Gastroesophageal sphincter (tissue), 4 donors: ENCODE results near the gene KXD1. TPM values are rescaled to one million over a fixed set of nuclear protein-coding genes. Genes with fewer than 3 reads are reported as not detected.
"Not testable (repeated sequence)": the region's sequence is repeated elsewhere in the genome, so short reads cannot be mapped to it uniquely, and the experiment has no call there.

Experiments used
- ATAC-seq: fragments of 150-250 bp; one replicate; pipeline ENCODE4 v1.9.1; 2016; ENCODE audit warnings: mild to moderate bottlenecking, moderate library complexity
- H3K27ac ChIP-seq, 4 donors: fragments of 200-600 bp; sonication (generic) in 3 of 4; 1 replicate in 3 of 4; 2 replicates in 1 of 4; pipeline ENCODE4 v1.5.1; 2016 to 2019
- H3K27me3 ChIP-seq: fragments of 200-600 bp; sonication (generic); one replicate; pipeline ENCODE4 v1.5.1; 2019
- H3K36me3 ChIP-seq, 2 donors: fragments of 200-600 bp; sonication (generic); one replicate each; pipeline ENCODE4 v1.5.1; 2019; ENCODE audit warnings: control low read depth in 1 of 2
- H3K4me1 ChIP-seq, 3 donors: fragments of 200-600 bp; sonication (generic); 1 replicate in 2 of 3; 2 replicates in 1 of 3; pipeline ENCODE4 v1.5.1; 2016 to 2019; ENCODE audit warnings: control low read depth in 2 of 3
- H3K4me3 ChIP-seq, 2 donors: fragments of 200-600 bp; sonication (generic); one replicate each; pipeline ENCODE4 v1.5.1; 2019; ENCODE audit warnings: mild to moderate bottlenecking in 1 of 2, moderate library complexity in 1 of 2
- H3K9me3 ChIP-seq, 3 donors: fragments of 200-600 bp; sonication (generic); one replicate each; pipeline ENCODE4 v1.5.1; 2017 to 2019; ENCODE audit warnings: control low read depth in 2 of 3
- EP300 ChIP-seq: sonication (generic); formaldehyde crosslinking; IDR thresholded peaks from one replicate; pipeline ENCODE4 v1.6.1; 2017; ENCODE audit warnings: antibody characterized with exemption, mild to moderate bottlenecking
- POLR2A ChIP-seq, 2 donors: fragments of 450-650 bp; IDR thresholded peaks; one replicate each; pipeline ENCODE4 v1.6.1; 2017; ENCODE audit warnings: antibody characterized with exemption in 2 of 2, mild to moderate bottlenecking in 2 of 2, moderate library complexity in 1 of 2
- POLR2AphosphoS5 ChIP-seq: sonication (generic); formaldehyde crosslinking; IDR thresholded peaks from one replicate; pipeline ENCODE4 v1.6.1; 2017; ENCODE audit warnings: antibody characterized with exemption
- WGBS, 2 donors: methylation state at CpG; one replicate each; pipeline ENCODE4 v1.1.5; 2018; ENCODE audit warnings: low coverage in 1 of 2; 5-methylcytosine and 5-hydroxymethylcytosine counted together
- total RNA-seq, 4 donors: library from RNA; depleted of rRNA; stranded (reverse); fragments of >200 nt; gene quantifications; one replicate each; pipeline ENCODE4 v1.1.0, GENCODE V29; 2016
- TF ChIP-seq, protein P1 (sequence below), 4 experiments: fragments of 200-600 bp in 2 of 4; fragments of 450-650 bp in 2 of 4; sonication (generic) in 1 of 4; IDR thresholded peaks; one replicate each; pipeline ENCODE4 v1.5.1; 2017 to 2019; ENCODE audit warnings: antibody characterized with exemption in 4 of 4, mild to moderate bottlenecking in 2 of 4, moderate library complexity in 2 of 4

The KXD1 gene
- total RNA-seq, 4 donors from 2014 or later = 130 to 137 (median 135) TPM

DNA sequence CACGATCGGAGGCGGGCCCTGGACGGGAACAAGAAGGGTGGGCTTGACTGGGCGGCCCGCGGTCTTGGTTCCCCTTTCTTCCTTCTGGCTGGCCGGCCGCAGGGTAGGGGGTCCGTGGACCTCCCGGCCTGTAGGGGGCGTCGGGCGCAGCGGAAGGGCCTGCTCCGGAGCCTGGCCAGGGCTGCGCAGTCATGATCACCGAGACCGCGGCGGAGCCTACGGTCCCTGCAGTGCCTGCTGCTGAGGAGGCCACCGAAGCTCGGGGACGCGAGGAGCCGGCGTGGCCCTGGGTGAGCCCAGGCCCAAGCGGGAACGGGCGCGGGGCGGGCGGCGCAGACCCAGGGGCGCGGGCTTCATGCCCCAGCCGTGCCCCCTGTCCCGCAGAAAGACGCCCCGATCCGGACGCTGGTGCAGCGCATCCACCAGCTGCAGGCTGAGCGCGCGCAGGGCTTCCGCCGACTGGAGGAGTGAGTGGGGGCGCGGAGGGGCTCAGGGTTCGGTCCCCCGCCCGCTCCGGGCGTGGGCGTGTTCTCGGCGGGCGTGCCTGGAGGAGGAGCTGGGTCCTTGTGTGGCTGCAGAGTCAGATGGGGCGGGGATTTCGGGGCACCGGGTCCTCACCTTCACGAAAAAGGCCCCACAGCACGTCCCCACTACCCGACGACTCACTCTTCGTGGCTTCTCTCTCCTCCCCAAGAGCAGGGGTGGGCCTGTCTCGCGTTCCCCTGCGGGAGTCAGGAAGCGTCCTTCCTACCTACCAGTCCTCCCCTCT is 31.1 kb downstream of the KXD1 start, which contains the start of gene REX1BD:
TSS of gene REX1BD (plus strand) at position 188 of the 769 bp plus-strand sequence. CDS start at position 192, 4 bp downstream.
- ATAC-seq = peak; percentile 90
- peak within 1 kb of the TSS; percentile 41 to 88 (median 84) for H3K27ac ChIP-seq
- peaks cover 0 to 16% of the 10 kb centered on the region in 2 donors for H3K36me3 ChIP-seq
- 0% methylated on average over 4 of the region's 72 CpGs; no CpG with 5 or more reads in 1 of the 2 donors for WGBS, 2 donors
- H3K4me3 ChIP-seq = peak within 1 kb of the TSS; percentile 77 to 91
- H3K9me3 ChIP-seq = no peaks in the 10 kb centered on the region
- no peaks in the 10 kb centered on the region for H3K27me3 ChIP-seq
- H3K4me1 ChIP-seq = peaks cover 0 to 42% (median 13%) of the 10 kb centered on the region in 3 donors
- TF ChIP-seq EP300 (no peak), POLR2A (IDR thresholded peaks at IDR 0.05) (peak; percentile 28 to 55), POLR2AphosphoS5 (peak; percentile 26)
- TF ChIP-seq, protein P1, sequence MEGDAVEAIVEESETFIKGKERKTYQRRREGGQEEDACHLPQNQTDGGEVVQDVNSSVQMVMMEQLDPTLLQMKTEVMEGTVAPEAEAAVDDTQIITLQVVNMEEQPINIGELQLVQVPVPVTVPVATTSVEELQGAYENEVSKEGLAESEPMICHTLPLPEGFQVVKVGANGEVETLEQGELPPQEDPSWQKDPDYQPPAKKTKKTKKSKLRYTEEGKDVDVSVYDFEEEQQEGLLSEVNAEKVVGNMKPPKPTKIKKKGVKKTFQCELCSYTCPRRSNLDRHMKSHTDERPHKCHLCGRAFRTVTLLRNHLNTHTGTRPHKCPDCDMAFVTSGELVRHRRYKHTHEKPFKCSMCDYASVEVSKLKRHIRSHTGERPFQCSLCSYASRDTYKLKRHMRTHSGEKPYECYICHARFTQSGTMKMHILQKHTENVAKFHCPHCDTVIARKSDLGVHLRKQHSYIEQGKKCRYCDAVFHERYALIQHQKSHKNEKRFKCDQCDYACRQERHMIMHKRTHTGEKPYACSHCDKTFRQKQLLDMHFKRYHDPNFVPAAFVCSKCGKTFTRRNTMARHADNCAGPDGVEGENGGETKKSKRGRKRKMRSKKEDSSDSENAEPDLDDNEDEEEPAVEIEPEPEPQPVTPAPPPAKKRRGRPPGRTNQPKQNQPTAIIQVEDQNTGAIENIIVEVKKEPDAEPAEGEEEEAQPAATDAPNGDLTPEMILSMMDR (IDR thresholded peaks at IDR 0.05) = peak; percentile 80 to 93 (median 88)

DNA sequence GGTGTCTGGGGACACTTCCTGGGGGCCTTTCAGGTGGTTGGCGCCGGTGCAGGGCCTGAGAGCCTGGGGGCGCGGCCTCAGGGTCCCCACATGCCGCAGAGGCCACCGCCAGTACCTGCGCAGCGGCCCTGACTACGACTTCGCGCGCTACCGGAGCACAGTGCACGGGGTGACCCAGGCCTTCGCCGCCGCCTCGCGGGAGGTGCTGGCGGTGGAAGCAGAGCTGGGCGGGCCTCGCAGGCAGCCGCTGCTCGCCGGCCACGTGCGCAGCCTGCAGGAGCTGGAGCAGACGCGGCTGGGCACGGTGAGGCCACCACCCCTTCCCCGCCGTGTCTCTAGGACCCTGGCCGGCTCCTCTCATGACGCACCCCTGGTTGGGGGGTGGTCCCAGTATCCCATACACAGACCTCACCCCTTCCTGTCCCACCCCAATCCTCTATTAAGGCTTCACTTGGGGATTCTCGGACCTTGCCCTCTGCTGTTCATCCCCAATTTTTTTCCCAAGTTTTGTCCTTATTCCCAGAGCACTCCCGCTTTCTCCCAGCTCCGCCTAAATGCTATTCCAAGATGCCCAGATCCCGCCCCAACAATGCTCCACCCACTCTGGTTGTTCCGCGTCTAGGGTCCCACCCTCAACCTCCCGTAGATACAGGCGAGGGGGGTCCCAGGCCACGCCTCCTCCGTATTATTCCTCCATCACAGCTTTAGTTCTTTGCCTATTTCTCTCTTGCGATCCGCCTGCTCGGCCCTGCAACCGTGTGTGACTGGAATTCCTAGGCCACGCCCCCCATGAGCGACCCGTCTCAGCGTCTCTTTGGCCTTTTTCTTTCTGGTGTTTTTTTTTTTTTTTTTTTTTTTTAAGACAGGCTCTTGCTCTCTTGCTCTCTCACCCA is 32.0 kb downstream of the KXD1 start:
- peak overlapping the region; percentile 77 to 91 for H3K4me3 ChIP-seq
- H3K4me1 ChIP-seq = peaks cover 0 to 50% (median 19%) of the 10 kb centered on the region in 3 donors
- 16 to 27% methylated on average over 17 to 27 of the region's 52 CpGs for WGBS, 2 donors
- no peaks in the 10 kb centered on the region for H3K9me3 ChIP-seq
- peaks cover 0 to 16% of the 10 kb centered on the region in 2 donors for H3K36me3 ChIP-seq
- H3K27ac ChIP-seq = peak overlapping the region; percentile 41 to 88 (median 84)
- H3K27me3 ChIP-seq = no peaks in the 10 kb centered on the region
- peak; percentile 58 for ATAC-seq
- no peak for TF ChIP-seq EP300
- TF ChIP-seq, protein P1 (IDR thresholded peaks at IDR 0.05) = peak in 3 of 4 experiments; percentile 33 to 59 (median 43)

DNA sequence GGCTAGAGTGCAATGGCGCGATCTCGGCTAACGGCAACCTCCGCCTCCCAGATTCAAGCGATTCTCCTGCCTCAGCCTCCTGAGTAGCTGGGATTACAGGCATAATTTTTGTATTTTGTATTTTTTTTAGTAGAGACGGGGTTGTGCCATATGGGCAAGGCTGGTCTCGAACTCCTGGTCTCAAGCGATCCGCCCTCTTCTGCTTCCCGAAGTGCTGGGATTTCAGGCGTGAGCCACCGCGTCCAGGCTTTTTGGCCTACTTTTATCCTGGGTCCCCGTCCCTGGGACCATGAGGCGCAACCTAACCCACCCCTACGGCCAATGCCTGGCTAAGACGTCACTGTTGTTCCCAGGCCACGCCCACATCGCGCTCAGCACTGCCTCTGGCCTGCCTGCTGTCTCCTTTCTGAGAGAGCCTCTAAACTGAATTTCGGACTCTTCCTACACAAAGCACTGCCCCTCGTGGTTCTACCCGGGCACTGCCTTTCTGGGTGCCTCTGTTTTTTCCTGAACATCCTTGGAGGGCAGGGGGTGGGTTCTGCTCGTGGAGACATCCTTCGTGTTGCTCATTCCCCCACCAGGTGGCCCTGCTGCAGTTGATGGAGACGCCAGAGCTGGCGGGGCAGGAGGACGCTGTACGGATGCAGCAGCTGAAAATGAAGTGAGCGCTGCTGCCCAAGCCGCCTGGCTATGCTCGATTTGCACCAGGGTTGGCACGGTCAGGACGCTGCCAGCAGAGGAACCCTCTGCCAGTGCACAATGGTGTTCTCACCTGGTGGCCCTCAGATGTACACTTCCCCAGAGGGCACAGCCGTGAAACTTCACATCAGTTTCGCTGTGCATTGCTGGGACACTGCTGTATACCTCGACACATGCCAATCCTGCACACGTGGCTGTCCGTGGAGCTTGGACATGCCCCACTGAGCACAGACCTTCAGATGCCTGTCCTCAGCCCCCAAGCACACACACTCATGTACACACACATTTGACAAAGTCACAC is 32.9 kb downstream of the KXD1 start:
- 37 to 68% methylated on average over 6 to 19 of the region's 40 CpGs for WGBS, 2 donors
- Histone ChIP-seq H3K36me3 (peaks cover 0 to 16% of the 10 kb centered on the region in 2 donors), H3K9me3 (no peaks in the 10 kb centered on the region), H3K27ac (peak overlapping the region in 2 of 4 donors; percentile 12 to 83), H3K4me3 (no peak overlapping the region), H3K4me1 (peaks cover 2 to 59% (median 26%) of the 10 kb centered on the region in 3 donors), H3K27me3 (no peaks in the 10 kb centered on the region)
- no peak for ATAC-seq
- no peak for TF ChIP-seq POLR2A (IDR thresholded peaks at IDR 0.05)
- TF ChIP-seq, protein P1 (IDR thresholded peaks at IDR 0.05) = peak in 2 of 4 experiments; percentile 7 to 11
- TF ChIP-seq POLR2AphosphoS5 = no peak
- TF ChIP-seq EP300 = no peak

DNA sequence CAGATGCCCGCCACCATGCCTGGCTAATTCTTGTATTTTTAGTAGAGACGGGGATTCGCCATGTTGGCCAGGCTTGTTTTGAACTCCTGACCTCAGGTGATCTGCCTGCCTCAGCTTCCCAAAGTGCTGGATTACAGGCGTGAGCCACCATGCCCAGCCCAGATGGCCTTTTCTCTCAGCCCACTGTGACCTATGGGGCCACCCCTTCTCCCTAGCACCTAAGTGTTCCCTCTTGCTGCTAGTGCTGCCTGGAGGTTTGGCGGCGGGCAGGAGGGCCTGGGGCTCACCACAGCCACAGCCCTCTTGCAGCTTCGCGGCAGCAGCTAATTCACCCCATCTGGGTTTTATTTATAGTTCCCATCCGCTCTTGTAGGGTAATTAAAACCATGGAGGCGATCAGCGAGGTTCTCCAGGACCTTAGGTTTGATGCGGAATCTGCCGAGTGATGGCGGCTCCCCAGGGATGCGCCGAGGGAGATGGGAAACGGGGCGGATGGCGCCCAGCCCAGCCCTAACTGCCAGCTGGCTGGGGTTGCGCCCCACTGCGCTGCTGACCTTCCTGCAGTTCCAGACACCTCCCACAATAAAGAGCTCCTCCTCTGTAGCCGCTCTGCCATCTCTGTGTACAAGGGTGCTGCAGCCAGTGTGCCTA is 34.2 kb downstream of the KXD1 start:
- TF ChIP-seq, protein P1 (IDR thresholded peaks at IDR 0.05) = no peak
- no peak for TF ChIP-seq POLR2A (IDR thresholded peaks at IDR 0.05)
- Histone ChIP-seq H3K27ac (no peak overlapping the region), H3K27me3 (no peaks in the 10 kb centered on the region), H3K9me3 (no peaks in the 10 kb centered on the region), H3K4me1 (peaks cover 2 to 59% (median 26%) of the 10 kb centered on the region in 3 donors), H3K4me3 (no peak overlapping the region), H3K36me3 (peaks cover 0 to 16% of the 10 kb centered on the region in 2 donors)
- no peak for ATAC-seq
- 90 to 94% methylated on average over 6 of the region's 22 CpGs for WGBS, 2 donors

DNA sequence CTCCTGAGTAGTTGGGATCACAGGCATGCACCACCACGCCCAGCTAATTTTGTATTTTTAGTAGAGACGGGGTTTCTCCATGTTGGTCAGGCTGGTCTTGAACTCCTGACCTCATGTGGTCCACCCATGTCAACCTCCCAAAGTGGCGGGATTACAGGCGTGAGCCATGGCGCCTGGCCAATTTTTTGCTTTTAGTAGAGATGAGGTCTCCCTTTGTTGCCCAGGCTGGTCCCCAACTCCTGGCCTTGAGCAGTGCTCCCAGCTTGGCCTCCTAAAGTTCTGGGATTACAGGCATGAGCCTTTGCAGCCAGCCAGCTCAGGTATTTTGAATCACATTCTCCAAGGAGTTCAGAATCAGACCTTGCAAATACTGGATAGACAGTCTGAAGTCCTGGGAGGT is 35.1 kb downstream of the KXD1 start:
- Histone ChIP-seq H3K36me3 (peaks cover 0 to 16% of the 10 kb centered on the region in 2 donors), H3K4me1 (peaks cover 2 to 56% (median 26%) of the 10 kb centered on the region in 3 donors)
- not testable (repeated sequence) for H3K9me3 ChIP-seq, H3K27ac ChIP-seq, H3K27me3 ChIP-seq, ATAC-seq, H3K4me3 ChIP-seq
- 85% methylated on average over 4 of the region's 5 CpGs; no CpG with 5 or more reads in 1 of the 2 donors for WGBS, 2 donors
